Activated CD4-positive, alpha-beta T cell treated with anti-CD3 and anti-CD28 coated beads for 48 hours (primary cell): Measurements from ENCODE around the gene LRRC3.
"Not testable (repeated sequence)": the region's sequence is repeated elsewhere in the genome, so short reads cannot be mapped to it uniquely, and the experiment has no call there.

Experiments used
- DNase-seq: peaks from one replicate; pipeline ENCODE4 v3.0.0-alpha.2; 2020

Gene LRRC3

DNA sequence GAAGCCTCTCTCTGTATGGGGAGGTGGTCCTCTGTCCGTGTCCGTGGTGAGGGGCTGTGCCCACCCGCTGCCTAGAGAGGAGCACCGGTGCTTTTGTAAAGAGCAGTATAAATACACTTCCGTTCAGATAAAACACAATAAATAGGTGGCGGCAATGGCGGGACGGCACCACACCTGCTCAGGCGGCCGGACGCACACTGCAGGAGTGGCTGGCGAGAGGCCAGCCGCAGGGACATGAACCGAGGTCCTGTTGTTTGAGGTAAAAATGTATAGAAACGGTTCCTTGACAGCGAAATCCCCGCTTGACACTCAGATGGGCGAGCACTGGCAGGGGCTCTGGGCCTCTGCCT lies 43.9 kb downstream of the LRRC3 start:
- DNase-seq = no peak

- DNase-seq = no peak
Observed at GRCh38 chr21:44499631-44500030, 44.3 kb downstream of the LRRC3 start.

- DNase-seq = no peak
Observed at GRCh38 chr21:44500111-44500510, 44.8 kb downstream of the LRRC3 start.

DNA sequence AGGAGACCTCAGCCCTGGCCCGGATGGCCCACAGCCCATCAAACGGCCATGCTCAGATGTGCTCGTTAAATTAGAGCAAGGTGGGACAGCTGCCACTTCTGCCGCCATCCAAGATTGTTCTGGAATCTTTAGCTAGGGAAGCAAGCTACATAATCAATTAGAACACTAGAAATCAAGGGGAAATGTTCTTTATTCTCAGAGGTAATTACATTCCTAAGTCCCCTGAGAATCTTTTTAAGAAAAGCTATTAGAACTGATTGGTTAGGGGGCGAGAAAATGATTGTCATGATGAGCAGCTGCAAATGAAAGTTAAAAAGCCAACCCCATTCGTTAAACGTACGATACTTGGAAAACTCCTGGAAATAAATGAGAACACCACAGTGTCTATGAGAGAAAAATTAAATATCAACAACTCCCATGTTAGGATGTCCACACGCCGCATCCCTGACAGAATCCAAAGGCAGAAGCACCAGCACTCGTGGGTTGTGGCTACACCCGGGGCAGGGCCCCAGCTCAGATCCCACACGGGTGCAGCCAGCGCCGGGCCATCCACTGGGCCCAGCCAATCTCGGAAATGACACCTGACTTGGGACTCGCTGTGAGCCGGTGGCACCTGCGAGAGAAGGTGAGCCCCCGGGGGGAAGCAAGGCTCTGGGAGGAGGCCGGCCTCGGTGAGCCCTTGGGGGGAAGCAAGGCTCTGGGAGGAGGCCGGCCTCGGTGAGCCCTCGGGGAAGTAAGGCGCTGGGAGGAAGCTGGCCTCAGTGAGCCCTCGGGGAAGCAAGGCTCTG lies 47.1 kb downstream of the LRRC3 start:
- DNase-seq = no peak

DNA sequence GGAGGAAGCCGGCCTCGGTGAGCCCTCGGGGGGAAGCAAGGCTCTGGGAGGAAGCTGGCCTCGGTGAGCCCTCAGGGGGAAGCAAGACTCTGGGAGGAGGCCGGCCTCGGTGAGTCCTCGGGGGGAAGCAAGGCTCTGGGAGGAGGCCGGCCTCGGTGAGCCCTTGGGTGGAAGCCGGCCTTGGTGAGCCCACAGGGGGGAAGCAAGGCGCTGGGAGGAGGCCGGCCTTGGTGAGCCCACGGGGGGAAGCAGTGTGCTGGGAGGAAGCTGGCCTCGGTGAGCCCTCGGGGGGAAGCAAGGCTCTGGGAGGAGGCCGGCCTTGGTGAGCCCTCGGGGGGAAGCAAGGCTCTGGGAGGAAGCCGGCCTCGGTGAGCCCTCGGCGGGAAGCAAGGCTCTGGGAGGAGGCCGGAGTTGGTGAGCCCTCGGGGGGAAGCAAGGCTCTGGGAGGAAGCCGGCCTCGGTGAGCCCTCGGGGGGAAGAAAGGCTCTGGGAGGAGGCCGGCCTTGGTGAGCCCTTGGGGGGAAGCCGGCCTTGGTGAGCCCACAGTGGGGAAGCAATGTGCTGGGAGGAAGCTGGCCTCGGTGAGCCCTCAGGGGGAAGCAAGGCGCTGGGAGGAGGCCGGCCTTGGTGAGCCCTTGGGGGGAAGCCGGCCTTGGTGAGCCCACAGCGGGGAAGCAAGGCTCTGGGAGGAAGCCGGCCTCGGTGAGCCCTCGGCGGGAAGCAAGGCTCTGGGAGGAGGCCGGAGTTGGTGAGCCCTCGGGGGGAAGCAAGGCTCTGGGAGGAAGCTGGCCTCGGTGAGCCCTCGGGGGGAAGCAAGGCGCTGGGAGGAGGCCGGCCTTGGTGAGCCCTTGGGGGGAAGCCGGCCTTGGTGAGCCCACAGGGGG lies 47.9 kb downstream of the LRRC3 start:
- not testable (repeated sequence) for DNase-seq

- DNase-seq = no peak
Observed at GRCh38 chr21:44503901-44504399, 48.6 kb downstream of the LRRC3 start.

- DNase-seq = no peak
Observed at GRCh38 chr21:44505673-44506278, 50.5 kb downstream of the LRRC3 start.

GRCh38 chr21:44506279-44507255 lies 51.3 kb downstream of the LRRC3 start:
- no peak for DNase-seq

GRCh38 chr21:44507673-44508425 lies 52.5 kb downstream of the LRRC3 start:
- no peak for DNase-seq

DNA sequence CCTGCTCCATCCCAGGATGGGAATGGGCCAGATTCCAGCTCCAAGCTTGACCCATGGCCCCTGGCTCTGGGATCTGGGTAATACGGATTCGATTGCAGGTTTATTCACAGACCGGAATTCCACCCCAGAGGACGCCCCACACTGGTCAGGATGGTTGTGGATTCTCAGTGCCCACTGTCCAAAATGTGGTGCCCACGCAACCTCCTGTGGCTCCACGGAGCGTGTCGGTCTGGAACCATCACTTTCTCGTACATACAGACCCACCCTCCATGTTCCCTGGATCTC lies 53.1 kb downstream of the LRRC3 start:
- no peak for DNase-seq

DNA sequence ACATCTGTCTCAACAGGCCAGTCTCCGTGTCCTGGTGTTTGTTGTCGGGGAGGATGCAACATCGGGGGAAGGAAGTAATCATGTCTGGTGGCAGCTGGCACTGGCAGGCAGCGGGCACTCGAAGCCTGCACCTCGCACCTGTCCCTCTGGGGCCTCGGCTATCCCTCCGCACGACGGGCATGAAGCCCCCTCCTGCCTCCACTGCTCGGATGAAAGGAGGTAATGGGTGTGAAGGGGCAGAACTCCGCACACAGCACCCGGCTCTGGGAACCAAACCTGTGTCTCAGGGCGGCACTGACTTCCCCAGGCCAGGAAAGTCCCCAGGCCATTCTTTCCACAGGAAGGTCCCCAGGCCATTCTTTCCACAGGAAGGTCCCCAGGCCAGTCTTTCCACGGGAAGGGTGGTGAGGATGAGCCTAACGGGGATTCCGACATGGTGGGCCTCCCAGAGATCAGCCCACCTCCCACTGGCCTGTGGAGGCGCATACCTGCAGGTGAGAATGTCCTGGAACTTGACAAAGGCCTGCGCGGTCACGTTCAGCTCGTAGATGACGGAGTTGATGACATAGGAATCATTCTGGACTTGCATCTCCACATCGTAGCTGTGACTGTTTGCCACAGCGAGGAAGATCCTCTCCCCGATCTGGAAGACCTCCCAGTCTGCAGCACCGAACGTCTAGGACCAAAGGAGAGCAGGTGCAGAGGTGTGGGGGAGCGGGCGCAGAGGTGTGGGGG lies 53.6 kb downstream of the LRRC3 start:
- no peak for DNase-seq

- DNase-seq = no peak
Observed at GRCh38 chr21:44509539-44509938, 54.2 kb downstream of the LRRC3 start.

DNA sequence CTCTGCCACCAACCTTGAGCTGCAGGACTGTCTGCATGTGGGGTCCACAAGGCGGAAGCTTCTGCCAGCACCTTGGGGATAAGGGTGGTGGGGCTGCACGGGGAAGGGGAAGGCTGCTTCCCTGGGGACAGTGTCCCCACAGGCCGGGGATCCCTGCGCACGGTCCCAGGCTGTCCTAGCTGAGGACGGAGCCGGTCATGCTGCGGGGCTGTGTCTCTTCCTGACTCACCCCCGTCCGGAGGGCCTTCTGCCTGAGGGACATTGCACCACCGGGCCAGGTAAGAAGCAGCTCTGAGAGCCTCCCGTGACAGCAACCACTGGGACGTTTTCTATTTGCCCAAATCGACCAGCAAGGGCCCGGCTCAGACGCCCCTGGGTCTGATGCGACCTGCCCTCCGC lies 54.8 kb downstream of the LRRC3 start:
- DNase-seq = no peak

- DNase-seq = peak; percentile 83
Observed at GRCh38 chr21:44510508-44511218, 55.4 kb downstream of the LRRC3 start.

DNA sequence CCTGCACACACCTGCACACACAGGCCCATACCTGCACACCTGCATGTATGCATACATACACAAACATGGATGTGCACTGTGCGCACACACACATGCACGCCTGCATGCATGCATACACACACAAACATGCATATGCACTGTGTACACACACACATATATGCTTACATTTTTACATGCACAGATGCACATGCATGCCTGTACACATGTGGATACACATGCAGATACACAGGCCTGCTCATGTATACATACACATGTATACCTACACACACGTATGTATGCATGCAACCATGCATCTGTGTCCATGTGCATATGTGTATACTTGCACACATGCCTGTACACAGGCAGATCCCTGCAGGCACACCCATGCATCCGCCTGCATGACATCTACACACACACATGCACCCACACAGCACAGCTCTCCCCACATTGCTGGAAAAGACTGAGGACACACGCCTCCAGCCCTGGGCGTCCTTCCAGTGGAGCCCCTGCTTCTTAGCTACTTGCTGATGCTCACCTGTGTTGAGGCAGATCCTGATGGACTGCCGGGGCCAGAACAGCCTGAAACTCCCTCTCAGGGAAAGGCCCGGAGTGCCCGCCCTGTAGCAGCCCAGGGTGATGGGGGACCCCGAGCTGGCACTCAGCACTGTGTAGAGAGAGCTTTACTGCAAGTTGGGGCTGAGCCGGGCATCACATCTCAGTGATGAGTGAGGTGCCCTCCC lies 56.1 kb downstream of the LRRC3 start:
- DNase-seq = no peak
